ENCODE results near the gene CYP4F22.

DNA sequence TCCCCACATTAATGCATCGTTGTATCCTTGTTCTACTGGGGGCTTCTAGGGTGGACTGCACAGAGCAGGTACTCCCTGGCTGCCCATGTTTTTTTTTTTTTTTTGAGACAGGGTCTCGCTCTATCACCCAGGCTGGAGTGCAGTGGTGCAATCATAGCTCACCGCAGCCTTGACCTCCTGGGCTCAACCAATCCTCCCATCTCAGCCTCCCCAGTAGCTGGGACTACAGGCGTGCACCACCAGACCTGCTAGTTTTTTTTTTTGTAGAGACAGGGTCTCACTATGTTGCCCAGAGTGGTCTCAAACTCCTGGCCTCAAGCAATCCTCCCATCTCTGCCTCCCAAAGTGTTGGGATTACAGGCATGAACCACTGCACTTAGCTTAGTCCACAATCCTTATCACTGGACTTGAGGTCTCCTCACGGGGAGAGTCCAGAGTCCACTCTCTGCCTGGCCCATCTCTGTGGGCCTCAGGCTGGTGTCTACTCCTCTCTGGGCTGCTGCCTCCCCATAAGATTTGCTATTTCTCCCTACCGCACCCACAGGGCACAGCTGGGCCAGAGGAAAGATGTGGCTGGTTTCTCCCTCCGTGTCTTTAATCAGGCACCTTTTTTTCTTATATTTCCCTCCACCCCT, 56.3 kb downstream of the CYP4F22 start:
- TF ChIP-seq, protein P1, sequence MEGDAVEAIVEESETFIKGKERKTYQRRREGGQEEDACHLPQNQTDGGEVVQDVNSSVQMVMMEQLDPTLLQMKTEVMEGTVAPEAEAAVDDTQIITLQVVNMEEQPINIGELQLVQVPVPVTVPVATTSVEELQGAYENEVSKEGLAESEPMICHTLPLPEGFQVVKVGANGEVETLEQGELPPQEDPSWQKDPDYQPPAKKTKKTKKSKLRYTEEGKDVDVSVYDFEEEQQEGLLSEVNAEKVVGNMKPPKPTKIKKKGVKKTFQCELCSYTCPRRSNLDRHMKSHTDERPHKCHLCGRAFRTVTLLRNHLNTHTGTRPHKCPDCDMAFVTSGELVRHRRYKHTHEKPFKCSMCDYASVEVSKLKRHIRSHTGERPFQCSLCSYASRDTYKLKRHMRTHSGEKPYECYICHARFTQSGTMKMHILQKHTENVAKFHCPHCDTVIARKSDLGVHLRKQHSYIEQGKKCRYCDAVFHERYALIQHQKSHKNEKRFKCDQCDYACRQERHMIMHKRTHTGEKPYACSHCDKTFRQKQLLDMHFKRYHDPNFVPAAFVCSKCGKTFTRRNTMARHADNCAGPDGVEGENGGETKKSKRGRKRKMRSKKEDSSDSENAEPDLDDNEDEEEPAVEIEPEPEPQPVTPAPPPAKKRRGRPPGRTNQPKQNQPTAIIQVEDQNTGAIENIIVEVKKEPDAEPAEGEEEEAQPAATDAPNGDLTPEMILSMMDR (IDR thresholded peaks at IDR 0.05 in 2 of 3, conservative IDR thresholded peaks at IDR 0.05 in 1 of 3; ENCODE audit: insufficient read depth in 2 of 3, low read depth in 1 of 3, low read length in 3 of 3), result no peak
- no peak for TF ChIP-seq FOXA3 (CRISPR knock-in tag; conservative IDR thresholded peaks at IDR 0.05 in 1 of 2, IDR thresholded peaks at IDR 0.05 in 1 of 2)
- TF ChIP-seq, protein P2, sequence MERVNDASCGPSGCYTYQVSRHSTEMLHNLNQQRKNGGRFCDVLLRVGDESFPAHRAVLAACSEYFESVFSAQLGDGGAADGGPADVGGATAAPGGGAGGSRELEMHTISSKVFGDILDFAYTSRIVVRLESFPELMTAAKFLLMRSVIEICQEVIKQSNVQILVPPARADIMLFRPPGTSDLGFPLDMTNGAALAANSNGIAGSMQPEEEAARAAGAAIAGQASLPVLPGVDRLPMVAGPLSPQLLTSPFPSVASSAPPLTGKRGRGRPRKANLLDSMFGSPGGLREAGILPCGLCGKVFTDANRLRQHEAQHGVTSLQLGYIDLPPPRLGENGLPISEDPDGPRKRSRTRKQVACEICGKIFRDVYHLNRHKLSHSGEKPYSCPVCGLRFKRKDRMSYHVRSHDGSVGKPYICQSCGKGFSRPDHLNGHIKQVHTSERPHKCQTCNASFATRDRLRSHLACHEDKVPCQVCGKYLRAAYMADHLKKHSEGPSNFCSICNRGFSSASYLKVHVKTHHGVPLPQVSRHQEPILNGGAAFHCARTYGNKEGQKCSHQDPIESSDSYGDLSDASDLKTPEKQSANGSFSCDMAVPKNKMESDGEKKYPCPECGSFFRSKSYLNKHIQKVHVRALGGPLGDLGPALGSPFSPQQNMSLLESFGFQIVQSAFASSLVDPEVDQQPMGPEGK (CRISPR knock-in tag; IDR thresholded peaks at IDR 0.05; ENCODE audit: borderline replicate concordance), result no peak
- no peak for TF ChIP-seq FOXJ3 (CRISPR knock-in tag; IDR thresholded peaks at IDR 0.05)
- TF ChIP-seq, protein P3, sequence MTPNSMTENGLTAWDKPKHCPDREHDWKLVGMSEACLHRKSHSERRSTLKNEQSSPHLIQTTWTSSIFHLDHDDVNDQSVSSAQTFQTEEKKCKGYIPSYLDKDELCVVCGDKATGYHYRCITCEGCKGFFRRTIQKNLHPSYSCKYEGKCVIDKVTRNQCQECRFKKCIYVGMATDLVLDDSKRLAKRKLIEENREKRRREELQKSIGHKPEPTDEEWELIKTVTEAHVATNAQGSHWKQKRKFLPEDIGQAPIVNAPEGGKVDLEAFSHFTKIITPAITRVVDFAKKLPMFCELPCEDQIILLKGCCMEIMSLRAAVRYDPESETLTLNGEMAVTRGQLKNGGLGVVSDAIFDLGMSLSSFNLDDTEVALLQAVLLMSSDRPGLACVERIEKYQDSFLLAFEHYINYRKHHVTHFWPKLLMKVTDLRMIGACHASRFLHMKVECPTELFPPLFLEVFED (CRISPR knock-in tag; conservative IDR thresholded peaks at IDR 0.05), result no peak
- TF ChIP-seq, protein P4, sequence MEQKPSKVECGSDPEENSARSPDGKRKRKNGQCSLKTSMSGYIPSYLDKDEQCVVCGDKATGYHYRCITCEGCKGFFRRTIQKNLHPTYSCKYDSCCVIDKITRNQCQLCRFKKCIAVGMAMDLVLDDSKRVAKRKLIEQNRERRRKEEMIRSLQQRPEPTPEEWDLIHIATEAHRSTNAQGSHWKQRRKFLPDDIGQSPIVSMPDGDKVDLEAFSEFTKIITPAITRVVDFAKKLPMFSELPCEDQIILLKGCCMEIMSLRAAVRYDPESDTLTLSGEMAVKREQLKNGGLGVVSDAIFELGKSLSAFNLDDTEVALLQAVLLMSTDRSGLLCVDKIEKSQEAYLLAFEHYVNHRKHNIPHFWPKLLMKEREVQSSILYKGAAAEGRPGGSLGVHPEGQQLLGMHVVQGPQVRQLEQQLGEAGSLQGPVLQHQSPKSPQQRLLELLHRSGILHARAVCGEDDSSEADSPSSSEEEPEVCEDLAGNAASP (IDR thresholded peaks at IDR 0.05), result no peak
- TF ChIP-seq, protein P5, sequence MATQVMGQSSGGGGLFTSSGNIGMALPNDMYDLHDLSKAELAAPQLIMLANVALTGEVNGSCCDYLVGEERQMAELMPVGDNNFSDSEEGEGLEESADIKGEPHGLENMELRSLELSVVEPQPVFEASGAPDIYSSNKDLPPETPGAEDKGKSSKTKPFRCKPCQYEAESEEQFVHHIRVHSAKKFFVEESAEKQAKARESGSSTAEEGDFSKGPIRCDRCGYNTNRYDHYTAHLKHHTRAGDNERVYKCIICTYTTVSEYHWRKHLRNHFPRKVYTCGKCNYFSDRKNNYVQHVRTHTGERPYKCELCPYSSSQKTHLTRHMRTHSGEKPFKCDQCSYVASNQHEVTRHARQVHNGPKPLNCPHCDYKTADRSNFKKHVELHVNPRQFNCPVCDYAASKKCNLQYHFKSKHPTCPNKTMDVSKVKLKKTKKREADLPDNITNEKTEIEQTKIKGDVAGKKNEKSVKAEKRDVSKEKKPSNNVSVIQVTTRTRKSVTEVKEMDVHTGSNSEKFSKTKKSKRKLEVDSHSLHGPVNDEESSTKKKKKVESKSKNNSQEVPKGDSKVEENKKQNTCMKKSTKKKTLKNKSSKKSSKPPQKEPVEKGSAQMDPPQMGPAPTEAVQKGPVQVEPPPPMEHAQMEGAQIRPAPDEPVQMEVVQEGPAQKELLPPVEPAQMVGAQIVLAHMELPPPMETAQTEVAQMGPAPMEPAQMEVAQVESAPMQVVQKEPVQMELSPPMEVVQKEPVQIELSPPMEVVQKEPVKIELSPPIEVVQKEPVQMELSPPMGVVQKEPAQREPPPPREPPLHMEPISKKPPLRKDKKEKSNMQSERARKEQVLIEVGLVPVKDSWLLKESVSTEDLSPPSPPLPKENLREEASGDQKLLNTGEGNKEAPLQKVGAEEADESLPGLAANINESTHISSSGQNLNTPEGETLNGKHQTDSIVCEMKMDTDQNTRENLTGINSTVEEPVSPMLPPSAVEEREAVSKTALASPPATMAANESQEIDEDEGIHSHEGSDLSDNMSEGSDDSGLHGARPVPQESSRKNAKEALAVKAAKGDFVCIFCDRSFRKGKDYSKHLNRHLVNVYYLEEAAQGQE (IDR thresholded peaks at IDR 0.05; ENCODE audit: borderline replicate concordance), result no peak
- TF ChIP-seq, protein P5 (CRISPR knock-in tag; IDR thresholded peaks at IDR 0.05; ENCODE audit: low read depth), result no peak
- no peak for TF ChIP-seq SRF (CRISPR knock-in tag; IDR thresholded peaks at IDR 0.05)

Measured in K562 (cell line).